GM13976 (cell line): ENCODE results near the gene ZNF613.
"Not testable (repeated sequence)": the region's sequence is repeated elsewhere in the genome, so short reads cannot be mapped to it uniquely, and the experiment has no call there.

Source experiments
- DNase-seq: peaks from one replicate; pipeline ENCODE4 v3.0.0; 2012; ENCODE audit warnings: low spot score
- in situ Hi-C: fragments of 300-500 bp; cut with MboI; formaldehyde crosslinking; loops from one replicate; pipeline ENCODE4 v1.12.0; 2022; ENCODE audit warnings: low sequenced_read_pairs, mixed read lengths, inconsistent platforms; ENCODE audit not compliant: unreplicated experiment
- TF ChIP-seq, protein P1 (sequence below): IDR thresholded peaks from 2 replicates; pipeline ENCODE4 v1.5.1; 2012; ENCODE audit warnings: borderline replicate concordance, mild to moderate bottlenecking; ENCODE audit not compliant: insufficient read depth; ENCODE audit errors: extremely low read depth, missing control alignments, control extremely low read depth

Gene ZNF613

DNA sequence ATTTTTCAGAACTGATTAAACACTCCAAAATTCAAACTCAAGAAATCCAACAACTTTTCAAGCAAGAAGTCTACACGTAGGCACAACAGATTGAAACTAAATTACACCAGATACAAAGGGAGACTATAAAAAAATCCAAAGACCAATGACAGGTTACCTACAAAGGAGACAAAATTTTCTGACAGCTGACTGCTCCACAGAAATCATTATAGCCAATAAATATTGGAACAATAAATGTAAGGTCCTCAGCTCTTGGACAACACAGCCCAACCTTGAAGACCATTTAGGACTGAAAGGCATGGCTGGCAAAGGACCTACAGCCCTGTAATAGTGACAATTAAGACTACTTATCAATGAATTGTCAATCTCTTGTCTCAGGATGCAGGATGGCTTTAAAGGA is 43.4 kb downstream of the ZNF613 start:
- no peak for DNase-seq
- TF ChIP-seq, protein P1, sequence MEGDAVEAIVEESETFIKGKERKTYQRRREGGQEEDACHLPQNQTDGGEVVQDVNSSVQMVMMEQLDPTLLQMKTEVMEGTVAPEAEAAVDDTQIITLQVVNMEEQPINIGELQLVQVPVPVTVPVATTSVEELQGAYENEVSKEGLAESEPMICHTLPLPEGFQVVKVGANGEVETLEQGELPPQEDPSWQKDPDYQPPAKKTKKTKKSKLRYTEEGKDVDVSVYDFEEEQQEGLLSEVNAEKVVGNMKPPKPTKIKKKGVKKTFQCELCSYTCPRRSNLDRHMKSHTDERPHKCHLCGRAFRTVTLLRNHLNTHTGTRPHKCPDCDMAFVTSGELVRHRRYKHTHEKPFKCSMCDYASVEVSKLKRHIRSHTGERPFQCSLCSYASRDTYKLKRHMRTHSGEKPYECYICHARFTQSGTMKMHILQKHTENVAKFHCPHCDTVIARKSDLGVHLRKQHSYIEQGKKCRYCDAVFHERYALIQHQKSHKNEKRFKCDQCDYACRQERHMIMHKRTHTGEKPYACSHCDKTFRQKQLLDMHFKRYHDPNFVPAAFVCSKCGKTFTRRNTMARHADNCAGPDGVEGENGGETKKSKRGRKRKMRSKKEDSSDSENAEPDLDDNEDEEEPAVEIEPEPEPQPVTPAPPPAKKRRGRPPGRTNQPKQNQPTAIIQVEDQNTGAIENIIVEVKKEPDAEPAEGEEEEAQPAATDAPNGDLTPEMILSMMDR: no peak
- in situ Hi-C loops: no loop called here

DNA sequence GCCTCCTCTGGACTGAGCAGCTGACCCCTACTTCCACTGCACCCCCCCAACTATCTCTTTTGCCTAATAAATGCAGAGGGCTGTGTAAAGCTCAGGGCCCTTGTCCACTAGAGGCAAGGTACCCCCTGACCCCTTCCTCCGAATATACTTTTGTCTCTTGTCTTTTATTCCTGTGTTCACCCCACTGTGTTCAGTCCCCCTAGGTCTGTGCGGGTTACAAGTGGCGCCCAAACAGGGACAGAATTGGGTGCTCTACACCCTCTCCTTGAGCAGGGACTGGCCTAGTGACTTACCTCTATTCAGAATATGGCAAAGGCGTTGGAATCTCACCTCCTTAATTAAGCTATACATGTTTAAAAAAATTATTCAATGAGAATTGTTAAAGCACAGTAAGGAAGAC is 44.4 kb downstream of the ZNF613 start:
- in situ Hi-C loops: no loop called here
- TF ChIP-seq, protein P1: no peak
- no peak for DNase-seq

DNA sequence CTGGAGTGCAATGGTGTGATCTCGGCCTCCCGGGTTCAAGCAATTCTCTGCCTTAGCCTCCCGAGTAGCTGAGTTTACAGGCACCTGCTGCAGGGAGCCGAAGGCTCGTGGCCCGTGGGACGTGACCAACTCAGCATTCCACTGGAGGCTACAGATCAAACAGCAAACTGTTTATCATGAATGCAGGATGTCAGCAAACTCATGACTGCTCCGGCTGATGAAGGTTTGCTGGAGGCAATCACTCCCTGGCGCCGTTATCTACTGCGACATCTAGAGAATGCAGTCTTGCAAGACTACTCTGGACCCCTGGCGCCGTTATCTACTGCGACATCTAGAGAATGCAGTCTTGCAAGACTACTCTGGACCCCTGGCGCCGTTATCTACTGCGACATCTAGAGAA is 48.5 kb downstream of the ZNF613 start:
- DNase-seq, in situ Hi-C loops: not testable (repeated sequence)

- DNase-seq: no peak
- in situ Hi-C loops: no loop called here
- TF ChIP-seq, protein P1: no peak
Observed at GRCh38 chr19:51976852-51977251, 49.6 kb downstream of the ZNF613 start.

GRCh38 chr19:51977346-51977745 is 50.1 kb downstream of the ZNF613 start:
- DNase-seq: no peak
- in situ Hi-C loops: no loop called here
- TF ChIP-seq, protein P1: no peak

GRCh38 chr19:51978882-51979281 is 51.6 kb downstream of the ZNF613 start:
- TF ChIP-seq, protein P1: no peak
- no peak for DNase-seq
- in situ Hi-C loops: no loop called here

GRCh38 chr19:51980116-51980736 is 53.0 kb downstream of the ZNF613 start:
- TF ChIP-seq, protein P1: no peak
- in situ Hi-C loops: no loop called here
- DNase-seq: no peak

DNA sequence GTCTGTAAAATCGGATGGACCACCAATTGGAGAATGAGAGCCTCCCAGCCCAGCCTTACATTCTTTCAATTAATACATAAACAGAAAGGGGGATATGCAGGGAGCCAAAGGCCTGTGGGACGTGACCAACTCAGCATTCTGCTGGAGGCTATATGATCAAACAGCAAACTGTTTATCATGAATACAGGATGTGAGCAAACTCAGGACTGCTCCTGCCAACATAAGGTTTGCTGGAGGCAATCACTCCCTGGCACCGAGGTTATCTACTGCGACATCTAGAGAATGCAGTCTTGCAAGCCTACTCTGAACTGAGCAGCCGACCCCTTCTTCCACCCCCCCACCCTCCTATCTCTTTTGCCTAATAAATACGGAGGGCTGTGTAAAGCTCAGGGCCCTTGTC is 53.7 kb downstream of the ZNF613 start:
- in situ Hi-C loops, DNase-seq: not testable (repeated sequence)
